Fibroblast of the aortic adventitia (primary cell): Measurements from ENCODE around the gene HES1. TPM values are rescaled to one million over a fixed set of nuclear protein-coding genes. Genes with fewer than 3 reads are reported as not detected.

Experiments
- DNase-seq: peaks from one replicate; pipeline ENCODE4 v3.0.0-alpha.2; 2010; ENCODE audit warnings: low read depth
- H3K4me3 ChIP-seq: 2 replicates; pipeline ENCODE4 v1.5.1; 2011; ENCODE audit warnings: low read depth, mild to moderate bottlenecking, control low read depth, low read length, moderate library complexity
- CTCF ChIP-seq: IDR thresholded peaks from 2 replicates; pipeline ENCODE4 v1.5.1; 2011; ENCODE audit warnings: mild to moderate bottlenecking, low read length, control low read depth, inconsistent platforms; ENCODE audit not compliant: insufficient read depth
- total RNA-seq: library from RNA; depleted of rRNA; stranded (reverse); fragments of >200 nt; gene quantifications from 2 replicates; pipeline ENCODE4 v1.2.3, GENCODE V29; 2012; ENCODE audit warnings: low replicate concordance

HES1 gene
- total RNA-seq, 1 donor = 0.81 TPM

GRCh38 chr3:194102436-194102835 is 33.5 kb upstream of the HES1 start:
- TF ChIP-seq CTCF = no peak
- no peak for DNase-seq
- H3K4me3 ChIP-seq = no peak overlapping the region

GRCh38 chr3:194103505-194103904 is 32.4 kb upstream of the HES1 start:
- no peak overlapping the region for H3K4me3 ChIP-seq
- TF ChIP-seq CTCF = no peak
- DNase-seq = no peak

GRCh38 chr3:194103983-194104751 is 31.8 kb upstream of the HES1 start:
- TF ChIP-seq CTCF = no peak
- DNase-seq = no peak
- H3K4me3 ChIP-seq = no peak overlapping the region

- no peak overlapping the region for H3K4me3 ChIP-seq
- no peak for DNase-seq
- no peak for TF ChIP-seq CTCF
Observed at GRCh38 chr3:194105292-194105691, 30.7 kb upstream of the HES1 start.

GRCh38 chr3:194107107-194107506 is 28.8 kb upstream of the HES1 start:
- no peak for DNase-seq
- TF ChIP-seq CTCF = no peak
- H3K4me3 ChIP-seq = no peak overlapping the region

- no peak for TF ChIP-seq CTCF
- no peak for DNase-seq
- H3K4me3 ChIP-seq = no peak overlapping the region
Observed at GRCh38 chr3:194109192-194109863, 26.6 kb upstream of the HES1 start.
